Glomerular visceral epithelial cell (primary cell): Measurements from ENCODE around the gene KLHDC9.
"Not testable (repeated sequence)": the region's sequence is repeated elsewhere in the genome, so short reads cannot be mapped to it uniquely, and the experiment has no call there.

Source experiments
- DNase-seq: peaks from one replicate; pipeline ENCODE4 v3.0.0-alpha.2; 2016; ENCODE audit errors: extremely low spot score

Gene KLHDC9

GRCh38 chr1:161096015-161096414, 2.1 kb upstream of the KLHDC9 start:
- DNase-seq, result no peak

DNA sequence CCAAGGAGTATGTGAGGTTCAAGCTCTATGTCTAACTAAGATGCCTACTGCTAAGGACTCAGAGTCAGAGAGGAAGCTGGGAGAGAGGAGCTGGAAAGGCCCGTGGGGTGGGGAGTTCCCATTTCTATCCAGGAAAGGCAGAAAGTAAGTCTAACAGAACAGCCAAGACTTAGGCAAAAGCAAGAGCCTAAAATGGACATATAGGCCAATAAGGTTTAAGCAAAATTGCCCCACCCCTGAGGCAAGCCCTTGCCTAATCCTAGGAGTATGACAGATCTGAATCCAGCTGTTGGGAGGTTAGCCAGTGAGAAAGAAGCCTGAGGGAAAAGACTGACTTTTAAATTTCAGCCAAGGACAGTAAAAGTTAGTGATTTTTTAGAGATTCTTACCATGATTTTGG, 1.6 kb upstream of the KLHDC9 start:
- DNase-seq, result no peak

- no peak for DNase-seq
These were observed 1.1 kb downstream of the KLHDC9 start for GRCh38 chr1:161099090-161099802.

- DNase-seq, result no peak
These were observed 2.4 kb downstream of the KLHDC9 start for GRCh38 chr1:161100556-161100955.

- DNase-seq, result no peak
These were observed 8.3 kb downstream of the KLHDC9 start for GRCh38 chr1:161106431-161106830.

- DNase-seq, result no peak
These were observed 13.0 kb downstream of the KLHDC9 start for GRCh38 chr1:161111117-161111516.

DNA sequence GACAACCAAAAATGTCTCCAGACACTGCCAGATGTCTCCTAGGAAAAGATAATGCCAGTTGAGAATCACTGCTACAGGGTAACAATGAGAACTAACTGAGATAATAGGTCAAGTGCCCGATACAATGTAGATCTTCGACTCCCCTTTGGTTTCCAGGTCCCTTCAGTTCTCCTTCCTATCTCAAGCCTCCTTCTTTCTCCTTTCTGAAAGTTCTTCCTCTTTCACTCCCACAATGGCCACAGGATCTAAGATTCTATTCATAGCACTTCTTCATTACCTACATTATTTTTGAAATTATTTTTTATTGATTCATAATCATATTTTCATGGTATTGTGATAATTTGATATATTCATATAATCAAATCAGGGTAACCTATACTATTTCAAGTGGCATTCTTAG, 13.4 kb downstream of the KLHDC9 start:
- DNase-seq, result no peak

GRCh38 chr1:161113915-161114314, 15.8 kb downstream of the KLHDC9 start:
- no peak for DNase-seq

DNA sequence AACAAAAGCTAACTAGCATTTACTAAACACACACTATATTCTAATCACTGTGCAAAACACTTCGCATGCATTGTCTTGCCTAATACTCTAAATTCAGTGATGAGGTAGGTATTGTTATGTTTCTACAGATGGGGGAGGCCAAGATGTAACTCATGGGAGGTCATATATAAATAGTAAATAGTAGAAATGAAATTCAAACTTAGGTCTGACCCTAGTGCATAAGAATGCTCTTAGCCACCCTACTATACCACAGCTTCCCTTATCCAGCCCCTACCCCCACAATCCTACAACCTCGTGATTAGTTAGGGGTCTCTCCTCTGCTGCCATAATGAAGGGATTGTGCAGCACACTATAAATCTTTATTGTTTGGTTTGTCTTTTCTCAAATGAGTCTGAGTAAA, 16.4 kb downstream of the KLHDC9 start:
- no peak for DNase-seq

DNA sequence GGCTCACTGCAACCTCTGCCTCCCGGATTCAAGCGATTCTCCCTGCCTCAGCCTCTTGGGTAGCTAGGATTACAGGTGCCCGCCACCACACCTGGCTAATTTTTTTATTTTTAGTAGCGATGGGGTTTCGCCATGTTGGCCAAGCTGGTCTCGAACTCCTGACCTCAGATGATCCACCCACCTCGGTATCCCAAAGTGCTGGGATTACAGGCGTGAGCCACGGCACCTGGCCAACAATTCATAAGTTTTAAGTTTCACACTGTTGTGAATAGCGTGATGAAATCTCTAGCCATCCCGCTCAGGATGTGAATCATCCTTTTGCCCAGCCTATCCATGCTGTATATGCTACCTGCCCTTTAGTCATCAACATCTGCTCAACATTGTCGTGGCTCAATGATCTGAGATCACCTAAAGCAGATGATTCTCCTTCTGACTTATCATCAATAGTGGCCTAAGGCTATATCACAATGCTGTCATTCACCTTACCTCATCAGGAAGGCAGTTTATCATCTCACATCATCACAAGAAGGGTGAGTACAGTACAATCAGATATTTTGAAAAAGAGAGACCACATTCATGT, 17.1 kb downstream of the KLHDC9 start:
- DNase-seq, result peak; percentile 92

GRCh38 chr1:161115961-161116360, 17.8 kb downstream of the KLHDC9 start:
- not testable (repeated sequence) for DNase-seq

- DNase-seq, result peak; percentile 87
These were observed 19.8 kb downstream of the KLHDC9 start, which contains the start of the genes NIT1 and PFDN2 for GRCh38 chr1:161117759-161118581. Gene NIT1 (plus strand): TSS chr1:161118105. CDS start chr1:161118177, 72 bp downstream. Gene PFDN2 (minus strand): TSS chr1:161118037. CDS start chr1:161118026, 11 bp downstream.

GRCh38 chr1:161119092-161119903, 21.1 kb downstream of the KLHDC9 start:
- DNase-seq, result peak; percentile 69

DNA sequence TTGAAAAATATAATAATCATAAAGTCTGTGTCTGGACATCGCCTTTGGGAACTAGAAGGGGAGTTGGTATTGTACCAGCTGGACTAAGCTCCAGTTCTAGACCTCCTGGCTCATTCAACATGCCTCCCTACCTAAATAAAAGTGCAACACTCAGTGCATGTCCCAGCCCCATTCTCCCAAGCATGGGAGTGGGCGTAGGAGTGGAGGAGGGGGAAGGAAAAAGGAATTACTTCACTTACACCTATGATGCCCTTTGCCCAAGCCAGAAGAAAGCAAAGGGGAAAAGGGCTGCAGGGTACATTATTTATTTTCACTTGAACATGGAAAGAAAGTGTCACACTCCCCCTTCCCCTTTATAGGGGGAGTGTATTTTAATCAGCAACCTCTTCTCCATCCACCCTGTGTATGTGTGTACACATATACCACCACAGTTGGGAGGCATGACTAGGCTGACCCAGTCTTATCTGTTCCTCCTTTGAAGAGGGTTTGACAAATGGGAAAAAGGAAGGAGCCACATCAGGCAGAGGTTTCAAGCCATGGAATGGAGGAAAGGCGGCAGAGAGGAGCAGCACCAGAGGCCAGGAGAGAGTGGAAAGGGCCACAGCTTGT, 23.0 kb downstream of the KLHDC9 start:
- DNase-seq, result no peak

- DNase-seq, result no peak
These were observed 23.7 kb downstream of the KLHDC9 start for GRCh38 chr1:161121834-161122233.

GRCh38 chr1:161122967-161123366, 24.8 kb downstream of the KLHDC9 start:
- no peak for DNase-seq

DNA sequence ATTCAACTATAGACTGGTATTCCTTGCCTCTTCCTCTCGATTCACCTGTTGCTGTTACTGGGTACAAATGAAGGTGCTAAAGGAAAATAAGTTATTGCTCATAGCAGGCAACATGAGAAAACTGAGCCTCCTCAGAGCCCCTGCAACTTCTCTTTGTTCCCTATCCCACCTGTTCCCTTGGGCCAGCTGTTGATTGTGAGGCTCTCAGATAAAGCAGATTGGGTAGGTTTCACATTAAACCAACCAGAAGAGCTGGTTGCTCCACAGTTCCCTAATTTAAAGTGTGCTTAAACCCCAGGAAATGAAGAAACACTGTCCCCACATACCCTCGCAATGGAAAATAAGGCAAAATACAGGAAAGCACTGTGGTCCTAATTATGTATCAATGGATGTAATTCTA, 29.5 kb downstream of the KLHDC9 start:
- no peak for DNase-seq

GRCh38 chr1:161128591-161129420, 30.6 kb downstream of the KLHDC9 start:
- no peak for DNase-seq

DNA sequence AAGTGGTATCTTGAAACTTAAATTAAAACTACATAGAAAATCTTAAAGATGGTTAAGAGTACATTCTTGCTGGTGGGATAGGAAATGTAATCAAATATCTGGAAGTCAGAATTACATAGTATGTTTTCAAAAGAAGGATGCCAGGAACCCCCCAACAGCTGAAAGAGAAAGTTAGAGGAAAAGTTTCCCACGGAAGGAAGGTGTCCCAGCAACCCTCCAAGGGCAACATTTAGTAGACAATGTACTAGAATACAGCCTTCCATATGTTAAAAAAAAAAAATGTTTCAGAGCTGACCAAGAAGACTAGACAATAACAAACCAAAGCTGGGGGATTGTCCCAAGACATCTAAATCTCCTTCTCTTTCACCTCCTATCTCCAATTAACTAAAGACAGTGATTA, 32.1 kb downstream of the KLHDC9 start:
- no peak for DNase-seq
